Jurkat, Clone E6-1 (cell line): ENCODE measurements around the gene DDI2.
"Not testable (repeated sequence)": the region's sequence is repeated elsewhere in the genome, so short reads cannot be mapped to it uniquely, and the experiment has no call there.

Experiments
- DNase-seq: peaks from one replicate; pipeline ENCODE4 v3.0.0-alpha.2; 2011; ENCODE audit warnings: low read depth, low spot score
- H3K4me3 ChIP-seq: 2 replicates; pipeline ENCODE4 v1.5.1; 2011; ENCODE audit warnings: mild to moderate bottlenecking, low read length, control low read depth, moderate library complexity

Gene DDI2

GRCh38 chr1:15627343-15627988 is 10.2 kb downstream of the DDI2 start:
- no peak overlapping the region for H3K4me3 ChIP-seq
- no peak for DNase-seq

- no peak overlapping the region for H3K4me3 ChIP-seq
- DNase-seq, result no peak
Measured at GRCh38 chr1:15628003-15628402, 10.7 kb downstream of the DDI2 start.

- H3K4me3 ChIP-seq, result no peak overlapping the region
- no peak for DNase-seq
Measured at GRCh38 chr1:15633756-15634420, 16.6 kb downstream of the DDI2 start.

GRCh38 chr1:15636436-15636835 is 19.2 kb downstream of the DDI2 start:
- H3K4me3 ChIP-seq, result no peak overlapping the region
- DNase-seq, result no peak

GRCh38 chr1:15637826-15638225 is 20.6 kb downstream of the DDI2 start:
- no peak for DNase-seq
- no peak overlapping the region for H3K4me3 ChIP-seq

- no peak overlapping the region for H3K4me3 ChIP-seq
- no peak for DNase-seq
Measured at GRCh38 chr1:15639262-15639661, 22.0 kb downstream of the DDI2 start.

GRCh38 chr1:15639931-15640330 is 22.7 kb downstream of the DDI2 start:
- DNase-seq, result no peak
- H3K4me3 ChIP-seq, result no peak overlapping the region

GRCh38 chr1:15640667-15641066 is 23.4 kb downstream of the DDI2 start:
- no peak for DNase-seq
- no peak overlapping the region for H3K4me3 ChIP-seq

GRCh38 chr1:15649937-15650336 is 32.7 kb downstream of the DDI2 start:
- no peak overlapping the region for H3K4me3 ChIP-seq
- no peak for DNase-seq

GRCh38 chr1:15650433-15650832 is 33.2 kb downstream of the DDI2 start:
- no peak overlapping the region for H3K4me3 ChIP-seq
- no peak for DNase-seq

GRCh38 chr1:15652130-15652529 is 34.9 kb downstream of the DDI2 start:
- DNase-seq, H3K4me3 ChIP-seq: not testable (repeated sequence)

- H3K4me3 ChIP-seq, result no peak overlapping the region
- no peak for DNase-seq
Measured at GRCh38 chr1:15654091-15654690, 36.9 kb downstream of the DDI2 start.

GRCh38 chr1:15656464-15656863 is 39.2 kb downstream of the DDI2 start:
- H3K4me3 ChIP-seq, result no peak overlapping the region
- no peak for DNase-seq

- no peak for DNase-seq
Measured at GRCh38 chr1:15657021-15657420, 39.8 kb downstream of the DDI2 start.

GRCh38 chr1:15660151-15660550 is 42.9 kb downstream of the DDI2 start:
- no peak for DNase-seq
- no peak overlapping the region for H3K4me3 ChIP-seq

More at GRCh38 chr1:15657021-15657420, 39.8 kb downstream of the DDI2 start:
- H3K4me3 ChIP-seq, result no peak overlapping the region

- no peak overlapping the region for H3K4me3 ChIP-seq
- DNase-seq, result no peak
Measured at GRCh38 chr1:15662477-15662876, 45.2 kb downstream of the DDI2 start.

GRCh38 chr1:15663925-15664324 is 46.7 kb downstream of the DDI2 start:
- DNase-seq, result no peak
- H3K4me3 ChIP-seq, result no peak overlapping the region

- H3K4me3 ChIP-seq, result no peak overlapping the region
- DNase-seq, result no peak
Measured at GRCh38 chr1:15667362-15667761, 50.1 kb downstream of the DDI2 start.

- H3K4me3 ChIP-seq, result no peak overlapping the region
- no peak for DNase-seq
Measured at GRCh38 chr1:15668089-15668754, 51.0 kb downstream of the DDI2 start.

- no peak overlapping the region for H3K4me3 ChIP-seq
- DNase-seq, result no peak
Measured at GRCh38 chr1:15669074-15669473, 51.8 kb downstream of the DDI2 start.
